ENCODE results near the gene PTPRJ. TPM values are rescaled to one million over a fixed set of nuclear protein-coding genes. Genes with fewer than 3 reads are reported as not detected.

PTPRJ gene
- total RNA-seq, 1 experiment from 2014 or later: 11.0 TPM

DNA sequence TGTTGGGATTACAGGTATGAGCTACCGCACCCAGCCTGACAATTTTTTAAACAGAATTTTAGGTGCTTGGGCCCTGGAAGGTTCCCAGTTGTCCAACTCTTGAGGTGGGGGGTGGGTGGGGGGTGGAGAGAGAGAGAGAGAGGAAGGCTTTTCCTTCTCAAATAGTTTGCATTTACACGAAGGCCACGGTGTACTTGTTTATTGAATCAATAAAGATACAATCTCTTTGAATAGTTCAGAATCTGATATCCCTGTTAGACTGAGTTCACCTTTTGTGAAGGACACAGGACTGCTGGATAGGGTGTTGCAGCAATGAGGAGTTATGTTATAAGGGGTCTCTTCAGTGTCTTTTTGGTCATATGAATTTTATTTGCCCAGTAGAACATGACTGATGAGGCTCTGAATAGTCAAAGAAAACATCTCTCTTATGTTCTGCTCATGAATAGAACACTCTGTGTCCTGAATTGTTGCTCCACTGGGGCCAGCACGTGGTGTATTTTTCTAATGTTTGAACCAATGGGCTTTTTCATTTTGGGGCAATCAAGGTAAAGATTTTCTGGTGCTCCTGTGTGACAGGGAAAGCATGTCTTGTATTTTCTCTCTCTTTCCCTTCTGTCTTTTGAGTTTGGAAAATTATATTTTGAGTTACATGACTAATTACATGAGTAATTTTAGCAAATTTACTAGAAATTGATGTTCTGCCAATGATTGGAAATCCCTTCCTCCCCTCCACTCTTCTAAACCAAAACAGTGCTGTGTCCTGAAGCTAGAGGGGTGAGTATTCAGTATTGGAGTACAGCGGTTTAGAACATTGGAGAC lies 61.7 kb downstream of the PTPRJ start:
- no peaks in the 10 kb centered on the region; the same call in 1 of the 2 replicates for H3K36me3 ChIP-seq (ENCODE audit: control insufficient read depth, insufficient read depth, low read length)
- Mint-ChIP-seq H3K4me3 (ENCODE audit: unreplicated experiment) (no peak overlapping the region), H3K36me3 (ENCODE audit: insufficient read depth, unreplicated experiment) (no peaks in the 10 kb centered on the region), H3K27ac (ENCODE audit: unreplicated experiment) (no peak overlapping the region), H3K9me3 (ENCODE audit: unreplicated experiment) (no peaks in the 10 kb centered on the region), H3K27me3 (ENCODE audit: insufficient read depth, unreplicated experiment) (no peaks in the 10 kb centered on the region), H3K4me1 (ENCODE audit: low read depth, unreplicated experiment) (no peaks in the 10 kb centered on the region)
- ChIA-PET CTCF (no interaction called here), POLR2A (no interaction called here)
- BruUV-seq (replicated peaks): no TSS peak
- no peaks in the 10 kb centered on the region for H3K4me1 ChIP-seq
- TF ChIP-seq, protein P1, sequence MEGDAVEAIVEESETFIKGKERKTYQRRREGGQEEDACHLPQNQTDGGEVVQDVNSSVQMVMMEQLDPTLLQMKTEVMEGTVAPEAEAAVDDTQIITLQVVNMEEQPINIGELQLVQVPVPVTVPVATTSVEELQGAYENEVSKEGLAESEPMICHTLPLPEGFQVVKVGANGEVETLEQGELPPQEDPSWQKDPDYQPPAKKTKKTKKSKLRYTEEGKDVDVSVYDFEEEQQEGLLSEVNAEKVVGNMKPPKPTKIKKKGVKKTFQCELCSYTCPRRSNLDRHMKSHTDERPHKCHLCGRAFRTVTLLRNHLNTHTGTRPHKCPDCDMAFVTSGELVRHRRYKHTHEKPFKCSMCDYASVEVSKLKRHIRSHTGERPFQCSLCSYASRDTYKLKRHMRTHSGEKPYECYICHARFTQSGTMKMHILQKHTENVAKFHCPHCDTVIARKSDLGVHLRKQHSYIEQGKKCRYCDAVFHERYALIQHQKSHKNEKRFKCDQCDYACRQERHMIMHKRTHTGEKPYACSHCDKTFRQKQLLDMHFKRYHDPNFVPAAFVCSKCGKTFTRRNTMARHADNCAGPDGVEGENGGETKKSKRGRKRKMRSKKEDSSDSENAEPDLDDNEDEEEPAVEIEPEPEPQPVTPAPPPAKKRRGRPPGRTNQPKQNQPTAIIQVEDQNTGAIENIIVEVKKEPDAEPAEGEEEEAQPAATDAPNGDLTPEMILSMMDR (IDR thresholded peaks at IDR 0.05; ENCODE audit: insufficient read depth in 1 of 2, low read depth in 1 of 2, low read length in 1 of 2, severe bottlenecking in 1 of 2, unreplicated experiment in 1 of 2): no peak
- DNase-seq: no peak
- H3K9me3 ChIP-seq: no peaks in the 10 kb centered on the region
- H3K4me3 ChIP-seq (ENCODE audit: low read depth, low read length): no peak overlapping the region
- intact Hi-C loops (cut with micrococcal nuclease; ENCODE audit: unreplicated experiment): no loop called here
- H3K27me3 ChIP-seq (replicated peaks; ENCODE audit: control insufficient read depth, insufficient read depth, low read length): no peaks in the 10 kb centered on the region

DNA sequence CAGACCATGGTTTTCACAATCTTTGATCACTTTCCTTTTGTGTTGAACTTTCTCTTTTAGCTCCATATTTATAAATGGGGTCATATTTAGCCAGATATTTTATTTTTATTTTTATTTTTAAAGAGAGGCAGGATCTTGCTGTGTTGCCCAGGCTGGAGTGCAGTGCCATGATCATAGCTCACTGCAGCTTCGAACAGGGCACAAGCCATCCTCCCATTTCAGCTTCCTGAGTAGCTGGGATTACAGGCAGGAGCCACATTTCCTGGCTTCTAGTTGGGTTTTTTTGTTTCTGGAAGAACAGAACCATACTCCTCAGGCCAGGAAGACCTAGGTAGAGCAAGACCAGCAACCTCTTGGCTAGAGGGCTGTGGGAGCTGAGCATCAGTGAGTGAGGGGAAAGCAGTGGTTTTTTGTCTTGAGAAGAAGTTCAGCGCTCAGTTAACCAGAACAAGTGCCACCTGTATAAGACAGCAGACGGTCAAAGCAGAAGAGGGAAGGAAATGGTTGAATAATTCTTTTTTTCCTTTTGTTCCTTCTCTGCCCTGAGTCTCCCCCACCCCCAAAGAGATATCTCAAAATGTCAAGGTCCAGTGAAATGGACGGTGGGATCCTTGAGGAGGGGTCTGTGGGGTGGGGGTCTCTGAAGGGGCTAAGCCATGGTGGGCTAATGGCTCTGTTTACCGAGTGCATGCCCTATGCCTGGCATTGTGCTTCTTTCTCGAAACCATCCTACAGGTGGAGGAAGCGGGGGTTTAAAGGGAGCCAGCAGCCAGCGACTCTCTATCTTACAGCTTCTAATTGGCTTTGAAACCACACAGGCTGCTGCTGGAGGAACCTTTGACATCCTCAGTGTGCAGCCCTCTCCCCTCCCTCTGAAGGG lies 63.0 kb downstream of the PTPRJ start:
- Histone ChIP-seq H3K4me1 (no peaks in the 10 kb centered on the region), H3K9me3 (no peaks in the 10 kb centered on the region), H3K36me3 (ENCODE audit: control insufficient read depth, insufficient read depth, low read length) (no peaks in the 10 kb centered on the region; the same call in 1 of the 2 replicates), H3K27me3 (replicated peaks; ENCODE audit: control insufficient read depth, insufficient read depth, low read length) (no peaks in the 10 kb centered on the region), H3K4me3 (ENCODE audit: low read depth, low read length) (no peak overlapping the region)
- DNase-seq: no peak
- TF ChIP-seq, protein P1 (IDR thresholded peaks at IDR 0.05; ENCODE audit: insufficient read depth in 1 of 2, low read depth in 1 of 2, low read length in 1 of 2, severe bottlenecking in 1 of 2, unreplicated experiment in 1 of 2): no peak
- intact Hi-C loops (cut with micrococcal nuclease; ENCODE audit: unreplicated experiment): no loop called here
- no peaks in the 10 kb centered on the region for H3K27me3 Mint-ChIP-seq (ENCODE audit: insufficient read depth, unreplicated experiment)
- ChIA-PET CTCF (no interaction called here), POLR2A (no interaction called here)
- H3K9me3 Mint-ChIP-seq (ENCODE audit: unreplicated experiment): no peaks in the 10 kb centered on the region
- peaks cover 4% of the 10 kb centered on the region for H3K4me1 Mint-ChIP-seq (ENCODE audit: low read depth, unreplicated experiment)
- no peaks in the 10 kb centered on the region for H3K36me3 Mint-ChIP-seq (ENCODE audit: insufficient read depth, unreplicated experiment)
- no peak overlapping the region for H3K4me3 Mint-ChIP-seq (ENCODE audit: unreplicated experiment)
- no TSS peak for BruUV-seq (replicated peaks)
- H3K27ac Mint-ChIP-seq (ENCODE audit: unreplicated experiment): no peak overlapping the region

DNA sequence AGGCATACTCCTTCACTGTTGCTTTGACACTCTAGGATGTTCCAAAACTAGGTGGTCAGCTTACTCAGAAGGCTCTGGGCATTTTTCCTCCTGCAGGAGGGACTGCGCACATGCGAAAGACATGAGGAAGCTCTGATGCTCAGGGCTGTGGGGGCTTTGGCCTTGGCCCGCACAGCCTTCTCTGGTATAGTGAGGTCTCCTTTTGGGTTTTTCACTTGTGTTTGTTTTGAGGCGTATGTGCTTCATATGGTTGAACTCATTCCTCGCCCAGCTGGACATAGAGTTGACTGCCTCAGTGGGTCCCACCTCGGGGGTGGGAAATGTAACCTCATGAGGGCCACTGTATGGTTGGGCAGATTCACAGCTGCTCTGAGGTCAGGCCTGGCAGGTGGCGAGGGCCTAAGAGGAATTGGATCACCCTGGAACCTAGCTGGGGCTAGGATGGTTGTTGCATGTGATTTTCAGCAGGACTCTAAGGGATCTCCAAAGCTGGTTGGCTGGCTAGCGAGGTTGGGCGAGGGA lies 63.7 kb downstream of the PTPRJ start:
- POLR2A ChIA-PET: no interaction called here
- BruUV-seq (replicated peaks): no TSS peak
- Mint-ChIP-seq H3K36me3 (ENCODE audit: insufficient read depth, unreplicated experiment) (no peaks in the 10 kb centered on the region), H3K9me3 (ENCODE audit: unreplicated experiment) (no peaks in the 10 kb centered on the region), H3K4me3 (ENCODE audit: unreplicated experiment) (no peak overlapping the region), H3K27ac (ENCODE audit: unreplicated experiment) (no peak overlapping the region), H3K27me3 (ENCODE audit: insufficient read depth, unreplicated experiment) (no peaks in the 10 kb centered on the region), H3K4me1 (ENCODE audit: low read depth, unreplicated experiment) (peaks cover 11% of the 10 kb centered on the region)
- no peak for DNase-seq
- H3K27me3 ChIP-seq (replicated peaks; ENCODE audit: control insufficient read depth, insufficient read depth, low read length): no peaks in the 10 kb centered on the region
- H3K36me3 ChIP-seq (ENCODE audit: control insufficient read depth, insufficient read depth, low read length): no peaks in the 10 kb centered on the region; the same call in 1 of the 2 replicates
- H3K9me3 ChIP-seq: no peaks in the 10 kb centered on the region
- CTCF ChIA-PET: no interaction called here
- peaks cover 3% of the 10 kb centered on the region; the same call in 1 of the 2 replicates for H3K4me1 ChIP-seq
- TF ChIP-seq, protein P1 (IDR thresholded peaks at IDR 0.05; ENCODE audit: insufficient read depth in 1 of 2, low read depth in 1 of 2, low read length in 1 of 2, severe bottlenecking in 1 of 2, unreplicated experiment in 1 of 2): no peak
- H3K4me3 ChIP-seq (ENCODE audit: low read depth, low read length): no peak overlapping the region
- intact Hi-C loops (cut with micrococcal nuclease; ENCODE audit: unreplicated experiment): no loop called here

All from Caco-2 (cell line).